C4-2B (cell line): Measurements from ENCODE around the gene LGR6.

Source experiments
- CTCF ChIP-seq: fragments of 450-650 bp; conservative IDR thresholded peaks from 2 replicates; pipeline ENCODE4 v1.5.1; 2017; ENCODE audit warnings: mild to moderate bottlenecking
- ZFX ChIP-seq: fragments of 450-650 bp; IDR thresholded peaks from 2 replicates; pipeline ENCODE4 v1.6.1; 2017

- no peak for TF ChIP-seq CTCF
- TF ChIP-seq ZFX = no peak
These were observed 33.8 kb upstream of the LGR6 start for GRCh38 chr1:202159534-202160371.
